GM19043 (cell line): ENCODE measurements around the gene CCDC24.

Experiments used
- ATAC-seq: cut with Tn5 transposase; IDR thresholded peaks from one replicate; pipeline ENCODE4 v1.9.1; 2021; ENCODE audit warnings: low read depth; ENCODE audit not compliant: unreplicated experiment

CCDC24 gene

DNA sequence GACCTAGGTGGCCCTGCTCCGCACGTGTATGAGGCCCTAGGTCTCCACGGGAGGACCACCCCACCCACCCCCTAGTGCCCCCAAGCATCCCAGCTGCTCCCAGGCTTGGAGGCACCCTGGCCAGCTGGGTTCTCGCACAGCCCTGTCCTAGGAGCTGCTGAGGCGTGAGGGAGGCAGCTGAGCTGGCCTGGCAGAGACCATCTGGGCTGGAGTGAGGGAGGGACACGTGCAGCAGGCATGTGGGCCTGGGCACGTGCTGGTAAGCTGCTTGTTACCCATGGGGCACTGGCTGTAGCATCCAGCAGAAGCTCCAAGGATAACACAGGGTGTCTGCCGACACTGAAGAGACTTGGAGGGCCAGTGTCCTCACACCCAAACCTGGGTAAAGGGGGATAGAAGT is 29.8 kb downstream of the CCDC24 start:
- ATAC-seq, result no peak

DNA sequence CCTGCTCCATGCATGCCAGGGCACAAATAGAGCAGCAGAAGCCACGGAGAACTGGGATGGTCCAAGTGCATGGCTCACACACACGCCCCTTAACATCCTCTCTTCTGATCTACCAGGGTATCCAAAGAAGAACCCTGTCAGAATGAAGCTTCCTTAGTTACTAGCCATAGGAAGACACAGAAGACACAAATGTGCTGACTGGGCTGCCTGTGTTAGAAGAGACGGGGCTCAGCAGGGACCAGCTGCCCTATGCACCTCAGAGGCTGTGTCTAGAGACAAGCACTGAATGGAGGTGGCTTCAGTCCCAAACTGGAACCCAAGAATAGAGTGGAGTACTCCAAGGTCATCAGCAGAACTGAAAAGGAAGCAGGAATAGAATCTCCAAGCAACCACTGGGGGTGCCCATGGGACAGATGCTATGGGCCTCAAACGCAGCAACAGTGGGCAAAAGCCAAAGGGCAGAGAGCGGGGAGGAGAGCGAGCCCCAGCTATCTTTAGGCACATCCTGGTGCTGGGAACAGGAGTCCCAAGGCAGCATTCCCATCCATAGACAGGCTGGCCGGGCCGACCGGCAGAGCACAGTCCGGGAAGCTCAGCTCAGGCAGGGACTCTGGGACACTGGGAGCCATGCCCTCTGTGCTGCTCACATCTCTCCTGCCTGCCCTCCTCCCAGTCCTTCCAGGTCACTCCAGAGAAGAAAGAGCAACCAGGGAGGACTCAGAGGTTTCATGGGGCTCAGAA is 30.4 kb downstream of the CCDC24 start:
- no peak for ATAC-seq

DNA sequence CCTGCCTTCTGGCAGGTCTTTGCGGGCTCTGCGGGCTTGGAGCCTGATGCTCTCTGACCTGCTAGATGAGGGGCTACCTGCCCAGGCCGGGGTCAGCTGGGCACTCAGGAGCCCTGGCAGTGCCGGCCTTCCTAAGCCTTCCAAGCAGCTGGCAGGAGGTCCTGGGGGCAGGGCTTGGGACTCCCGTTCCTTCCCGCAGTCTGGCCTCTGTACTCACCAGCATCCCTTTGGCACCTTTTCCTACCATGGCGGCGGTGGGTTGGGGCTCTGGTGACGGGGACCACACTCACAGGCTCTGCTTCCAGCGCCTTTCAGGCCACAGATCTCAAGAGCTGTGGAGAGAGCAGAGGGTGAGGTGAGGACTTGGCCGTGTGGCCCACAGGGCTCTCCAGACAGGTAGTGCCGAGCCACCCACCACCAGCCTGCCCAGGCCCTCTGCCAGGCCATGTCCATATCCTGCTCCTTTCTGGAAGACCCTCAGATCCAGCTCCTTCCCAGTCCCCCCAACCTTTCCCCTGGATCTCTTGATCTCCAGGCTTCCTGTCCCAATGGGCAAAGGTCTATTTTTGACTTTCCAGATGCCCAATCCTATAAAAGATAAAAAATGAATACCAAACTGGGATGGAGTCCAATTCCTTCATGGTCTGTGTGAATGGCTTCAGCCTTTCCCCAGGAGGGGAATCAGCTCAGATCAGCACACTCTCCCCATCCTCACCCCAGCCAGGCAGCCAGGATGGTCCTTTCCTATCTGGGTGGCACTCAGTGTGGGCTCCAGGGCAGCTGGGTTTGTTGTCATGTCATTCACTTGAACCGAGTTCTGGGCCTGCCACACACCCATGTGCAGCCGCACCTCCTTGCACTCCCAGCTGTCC is 32.9 kb downstream of the CCDC24 start:
- ATAC-seq, result no peak

DNA sequence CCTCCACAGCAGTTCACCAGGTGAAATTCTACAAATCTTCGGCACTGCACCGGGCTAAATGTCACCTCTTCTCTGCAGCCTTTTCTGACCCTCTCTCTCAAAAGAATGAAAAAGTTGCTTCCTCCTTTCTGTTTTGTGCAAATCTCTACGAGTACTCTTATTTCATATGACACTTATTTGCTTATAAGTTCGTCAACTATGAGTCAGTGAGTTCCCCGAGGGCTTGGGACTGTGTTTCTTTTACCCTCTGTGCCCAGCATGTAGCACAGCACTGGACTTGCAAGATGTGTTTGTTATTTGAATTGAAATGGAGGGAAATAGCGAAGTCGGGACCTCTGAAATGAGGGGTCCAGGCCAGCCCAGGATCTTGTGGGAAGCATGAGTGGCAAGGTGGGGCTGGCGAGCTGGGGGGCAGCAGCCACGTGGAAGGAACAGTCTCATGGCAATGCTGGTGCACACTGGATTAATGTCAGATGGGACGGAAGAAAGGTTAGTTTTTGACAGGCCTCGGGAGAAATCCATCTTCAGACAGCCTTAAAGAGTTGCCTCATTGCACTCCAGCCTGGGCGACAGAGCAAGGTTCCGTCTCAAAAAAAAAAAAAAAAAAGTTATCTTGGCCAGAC is 33.6 kb downstream of the CCDC24 start:
- ATAC-seq, result no peak

DNA sequence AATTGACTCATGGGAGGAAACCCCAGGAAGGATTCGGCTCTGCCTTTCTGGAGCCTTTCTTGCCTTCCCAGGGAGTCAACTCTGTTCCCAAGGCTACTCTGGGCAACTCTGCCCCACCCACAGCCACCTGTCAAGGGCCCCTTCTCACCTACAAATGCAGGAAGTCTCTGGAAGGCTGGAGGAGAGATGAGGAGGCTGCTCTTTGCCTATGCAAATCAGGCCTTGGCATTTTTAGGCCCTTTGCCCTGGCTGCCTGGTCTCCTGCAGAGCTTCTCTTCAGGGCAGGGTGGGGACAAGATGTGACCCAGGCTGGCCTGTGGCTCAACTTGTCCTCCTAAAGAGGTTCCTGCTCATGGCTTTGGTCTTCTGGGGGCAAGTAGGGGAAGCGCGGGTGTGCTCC is 34.4 kb downstream of the CCDC24 start:
- no peak for ATAC-seq

DNA sequence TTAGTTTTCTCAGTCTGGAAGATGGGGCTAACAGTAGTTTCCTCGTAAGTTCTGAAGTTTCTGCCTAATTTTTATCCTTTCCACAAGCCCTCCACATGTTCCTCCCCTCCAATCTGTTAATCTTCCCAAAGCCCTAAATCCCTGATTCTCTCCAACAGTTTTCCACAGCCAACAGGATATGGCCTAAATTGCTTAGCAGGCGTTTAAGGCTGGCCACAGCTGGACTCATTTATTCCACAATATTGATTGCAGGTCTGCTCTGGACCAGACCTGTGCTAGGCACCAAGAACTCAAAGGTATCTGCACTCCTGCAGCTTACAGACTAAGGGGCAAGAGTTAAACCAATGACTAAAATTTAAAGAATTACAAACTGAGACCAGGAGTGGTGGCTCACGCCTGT is 35.9 kb downstream of the CCDC24 start:
- ATAC-seq, result no peak

DNA sequence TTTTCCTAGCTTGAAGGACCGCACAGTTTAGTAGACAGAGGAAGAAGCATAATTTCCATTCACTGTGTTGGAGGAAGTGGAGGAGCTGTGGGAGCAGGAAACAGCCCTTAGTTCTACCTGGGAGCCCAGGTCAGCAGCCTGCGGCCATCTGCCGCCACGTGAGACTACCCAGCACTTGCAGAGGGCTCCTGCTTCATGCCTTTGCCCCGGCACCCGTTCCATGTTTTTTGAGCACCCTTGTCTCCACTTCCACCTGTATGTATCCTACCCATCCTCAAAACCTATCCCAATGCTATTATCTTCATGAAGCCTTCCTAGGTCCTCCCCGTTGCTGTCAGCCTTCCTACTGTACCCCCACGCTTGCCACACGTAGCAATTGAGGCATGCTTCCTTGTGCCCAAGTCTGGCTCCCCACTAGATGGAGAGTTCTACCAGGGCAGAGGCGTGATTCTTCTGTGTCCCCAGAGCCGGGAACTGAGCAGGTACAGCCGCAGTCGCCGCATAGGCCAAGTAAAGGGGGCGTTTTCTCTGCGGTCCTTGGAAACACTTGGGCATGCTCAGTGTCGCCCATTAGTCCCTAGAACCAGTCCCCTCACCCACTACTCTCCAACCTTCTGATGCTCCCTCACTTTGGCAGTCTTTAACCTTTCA is 38.0 kb downstream of the CCDC24 start:
- peak; percentile 24 for ATAC-seq

DNA sequence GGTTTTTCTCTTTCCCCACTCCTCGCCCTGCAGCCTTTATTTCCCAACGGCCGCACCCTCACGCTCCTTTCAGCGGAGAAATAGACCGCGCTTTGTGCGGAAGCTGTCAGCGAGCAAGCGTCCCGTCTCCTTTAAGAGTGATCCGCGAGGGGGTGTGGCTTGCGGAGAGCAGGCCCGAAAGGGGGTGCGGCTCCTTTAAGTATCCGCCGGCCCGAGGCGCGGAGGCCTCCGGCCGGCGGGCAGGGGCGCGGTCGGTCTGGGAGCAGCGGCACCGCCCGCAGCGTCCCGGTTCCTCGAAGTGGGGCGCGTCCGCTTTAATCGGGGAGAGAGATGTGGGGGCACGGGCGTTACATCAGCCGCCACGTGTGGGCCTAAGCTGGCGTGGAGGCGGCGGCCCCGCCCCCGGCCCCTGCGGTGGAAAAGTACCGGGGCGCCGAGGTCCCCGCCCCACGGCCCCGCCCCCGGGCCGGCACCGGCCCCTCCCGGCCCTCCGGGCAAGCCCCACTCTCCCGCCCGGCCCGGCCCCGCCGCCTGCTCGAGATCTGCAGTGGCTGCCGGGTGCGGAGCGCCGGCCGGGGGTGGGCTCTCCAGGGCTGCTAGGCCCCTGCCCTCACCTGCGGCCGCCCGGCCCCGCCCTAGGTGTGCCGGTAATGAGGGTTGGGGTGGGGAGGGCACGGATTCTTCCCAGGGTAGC is 38.7 kb downstream of the CCDC24 start:
- ATAC-seq, result peak; percentile 68

DNA sequence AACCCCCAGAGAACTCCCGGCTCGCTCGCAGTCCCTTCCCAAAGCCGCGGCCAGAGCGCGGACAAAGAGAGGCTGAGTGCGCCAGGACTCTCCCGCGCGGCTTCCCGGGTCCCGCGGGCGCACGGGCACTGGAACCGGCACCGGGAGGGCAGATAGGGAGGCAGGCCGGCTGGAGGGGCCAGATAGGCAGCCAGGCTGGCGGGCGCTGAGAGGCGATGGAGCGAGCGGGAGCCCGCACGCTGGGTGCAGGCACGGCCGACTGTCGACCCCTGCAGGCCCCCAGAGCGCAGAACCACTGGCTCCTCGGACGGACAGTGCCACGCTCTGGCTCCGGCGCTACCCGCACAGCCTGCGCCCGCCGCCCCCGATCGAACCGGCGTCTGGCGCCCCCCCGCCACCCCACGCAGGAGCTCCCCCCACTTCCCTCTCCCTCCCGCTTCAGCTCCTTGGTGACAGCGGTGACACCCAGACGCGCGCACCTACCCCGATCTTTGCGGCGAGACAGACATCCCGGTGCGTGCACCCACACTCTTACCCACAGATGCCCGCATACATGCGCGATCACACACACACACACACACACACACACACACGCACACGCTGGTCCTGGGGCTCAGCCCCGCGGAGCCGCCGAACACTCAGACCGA is 39.3 kb downstream of the CCDC24 start:
- ATAC-seq, result peak; percentile 12

DNA sequence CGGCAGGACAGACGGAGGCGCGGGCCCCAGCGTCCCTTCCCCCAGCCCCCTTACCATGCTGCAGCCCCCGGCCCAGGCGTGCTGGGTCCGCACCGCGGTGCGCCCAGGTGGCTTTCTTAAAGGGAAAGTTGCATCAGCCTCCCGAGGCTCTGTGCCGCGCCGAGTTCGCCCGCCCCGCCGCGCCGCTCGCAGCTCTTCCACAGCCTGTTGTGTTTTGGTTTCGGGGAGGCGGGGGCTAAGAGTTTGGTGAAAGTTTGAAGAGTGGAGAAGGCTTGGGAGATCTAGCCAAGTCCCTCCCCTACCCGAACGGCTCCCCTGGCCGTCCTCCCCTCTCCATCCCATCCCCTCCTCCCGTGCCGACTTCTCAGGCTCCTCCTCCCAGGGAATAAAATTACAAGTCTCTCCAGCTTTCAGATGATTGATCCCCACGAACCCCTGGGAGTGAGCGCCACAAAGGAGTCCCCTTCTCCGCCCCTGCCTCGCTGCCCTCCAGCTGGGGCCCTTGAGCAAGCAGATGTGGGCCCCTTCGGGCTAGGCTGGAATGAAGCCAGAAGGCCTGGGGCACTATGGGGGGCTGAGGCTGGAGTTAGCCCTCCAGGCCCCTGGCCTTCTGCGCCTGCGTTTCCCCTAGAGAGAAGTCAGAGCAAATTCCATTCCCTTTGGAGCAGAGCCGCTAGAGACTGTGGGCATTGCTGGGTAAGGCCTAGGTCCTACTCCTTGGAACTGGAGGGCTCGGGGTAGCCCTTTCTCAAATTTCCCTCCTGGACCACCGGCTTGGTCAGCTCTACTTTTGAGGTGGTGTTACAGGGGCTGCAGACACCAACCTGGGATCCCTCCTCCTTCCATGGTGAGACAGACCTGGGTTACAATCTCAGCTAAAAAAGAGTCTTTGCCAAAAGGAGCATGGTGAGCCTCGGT is 40.1 kb downstream of the CCDC24 start, which contains the start of gene SLC6A9:
SLC6A9 (minus strand) TSS at position 211 of the 918 bp plus-strand sequence. CDS start 7,185 bp downstream, outside the sequence.
- no peak for ATAC-seq

DNA sequence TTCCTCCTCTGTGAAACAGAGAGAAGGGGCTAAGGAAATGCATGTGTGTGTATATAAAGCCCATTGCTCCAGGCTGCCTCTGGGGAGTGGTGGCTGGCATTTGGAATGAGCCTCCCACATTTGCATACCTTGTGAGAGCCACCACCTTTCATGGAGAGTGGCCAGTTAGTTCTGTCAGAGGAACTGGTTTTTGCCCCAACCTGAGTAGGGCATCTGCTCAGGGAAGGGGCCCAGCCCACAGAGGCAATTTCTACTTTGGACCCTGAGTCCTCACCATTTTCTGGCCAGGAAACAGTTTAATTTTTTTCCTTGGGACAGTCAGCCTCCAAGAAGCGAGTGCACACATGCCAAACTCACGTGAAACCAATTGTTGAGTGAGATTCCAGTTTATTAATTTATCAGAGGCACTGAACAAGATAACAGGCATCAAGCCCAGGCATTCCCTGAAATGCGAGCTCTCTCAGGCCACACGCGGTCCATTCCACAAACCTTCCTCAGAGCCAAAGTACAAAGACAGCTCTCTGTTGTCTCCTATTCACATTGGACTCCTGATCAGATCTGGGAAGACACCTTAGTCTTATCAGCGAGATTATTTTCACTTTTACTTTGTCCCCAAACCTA is 40.9 kb downstream of the CCDC24 start:
- ATAC-seq, result no peak

DNA sequence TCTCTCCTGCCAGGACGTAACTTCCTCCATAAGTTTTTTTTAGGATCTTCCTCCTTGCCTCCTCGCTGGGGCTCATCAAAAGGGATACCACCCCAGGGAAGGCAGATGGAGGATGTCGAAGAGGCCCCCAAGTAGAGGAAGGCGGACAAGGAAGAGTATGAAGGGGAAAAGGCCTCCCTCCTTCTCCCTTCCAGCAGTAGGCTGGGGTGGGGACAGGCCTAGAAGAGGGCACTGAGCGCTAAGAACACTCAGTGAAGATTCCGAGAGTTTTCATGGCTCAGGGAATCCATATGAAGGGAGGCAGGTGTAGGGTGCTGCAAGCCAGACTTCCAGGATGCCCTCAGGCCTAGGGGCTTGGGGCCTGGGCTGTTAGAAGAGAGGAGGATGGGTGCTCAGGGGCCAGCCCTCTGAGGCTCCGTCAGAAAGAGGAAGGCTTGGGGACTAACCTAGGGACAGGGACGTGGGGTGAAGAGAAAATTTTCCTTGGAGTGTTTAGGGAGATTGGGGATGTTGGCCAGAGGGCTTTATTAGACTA is 41.7 kb downstream of the CCDC24 start:
- ATAC-seq, result no peak

DNA sequence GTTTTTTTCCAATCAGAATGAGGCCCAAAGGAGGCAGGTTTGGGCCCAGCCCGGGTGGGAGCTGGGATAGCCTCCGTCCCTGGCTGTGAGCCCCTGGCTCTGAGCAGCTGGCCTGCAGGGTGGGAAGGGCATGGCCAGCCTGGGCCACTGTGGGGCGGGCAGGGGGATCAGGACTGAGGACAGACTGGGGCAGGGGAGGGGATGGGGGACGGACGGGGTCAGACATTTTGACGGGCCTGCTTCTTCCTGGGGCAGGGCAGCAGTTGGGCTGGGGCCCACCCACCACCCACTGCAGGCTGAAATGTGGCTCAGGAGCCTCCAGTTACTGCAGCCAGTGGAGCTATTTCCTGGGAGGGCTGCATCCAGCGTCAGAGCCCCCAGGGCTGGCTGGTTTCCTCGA is 42.4 kb downstream of the CCDC24 start:
- no peak for ATAC-seq

DNA sequence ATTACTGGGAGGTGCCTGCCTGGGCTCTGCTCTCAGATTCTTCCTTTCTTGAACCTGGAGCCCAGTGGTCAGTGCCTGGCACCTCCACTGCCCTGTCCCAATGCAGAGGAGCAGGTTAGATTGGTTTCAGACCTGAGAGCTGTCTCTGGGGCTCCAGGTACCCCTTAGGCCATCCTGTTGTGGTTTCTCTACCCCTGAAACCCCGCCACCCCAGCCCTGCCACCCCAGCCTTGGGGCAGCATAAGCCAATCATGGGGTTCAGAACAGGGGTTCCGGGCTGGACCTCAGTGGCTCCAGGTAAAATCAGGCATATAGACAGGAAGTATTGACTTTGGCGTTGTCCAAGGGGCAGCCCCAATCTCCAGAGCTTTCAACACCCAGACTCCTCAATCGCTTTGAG is 43.0 kb downstream of the CCDC24 start:
- ATAC-seq, result no peak

DNA sequence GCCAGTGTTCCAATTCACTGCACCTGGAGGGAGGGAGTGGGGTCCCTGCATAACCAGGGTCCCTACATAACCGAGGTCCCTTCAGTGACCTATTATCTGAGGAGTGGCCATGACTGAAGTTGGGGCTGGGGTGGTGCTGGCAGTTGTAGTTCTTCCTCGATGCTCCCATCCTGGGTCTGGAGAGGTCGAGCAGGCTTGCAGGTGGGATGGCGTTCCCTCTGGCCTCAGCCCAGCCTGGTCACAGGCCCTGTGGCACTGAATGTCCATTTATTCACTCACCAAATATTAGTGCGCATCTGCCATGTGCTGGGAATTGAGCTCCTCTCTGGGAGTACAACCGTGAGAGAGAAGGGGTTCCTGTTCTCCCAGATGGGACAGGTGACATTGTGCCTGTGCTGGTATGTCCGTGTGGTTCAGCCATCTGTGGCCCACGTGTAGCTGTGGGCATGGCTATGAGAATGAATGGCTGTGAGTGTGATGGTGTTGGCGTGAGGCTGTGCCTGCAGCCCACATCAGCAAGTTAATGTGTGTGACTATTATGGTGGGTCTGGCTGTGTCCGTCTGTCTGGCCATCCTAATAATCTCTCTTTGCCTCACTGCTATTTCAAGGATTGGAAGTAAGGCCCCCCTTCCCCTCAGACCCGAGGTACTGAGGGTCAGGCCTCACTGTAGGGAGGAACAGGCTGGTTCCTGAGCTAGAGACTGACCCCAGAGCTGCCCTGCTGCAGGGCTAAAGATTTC is 43.7 kb downstream of the CCDC24 start:
- ATAC-seq, result no peak

DNA sequence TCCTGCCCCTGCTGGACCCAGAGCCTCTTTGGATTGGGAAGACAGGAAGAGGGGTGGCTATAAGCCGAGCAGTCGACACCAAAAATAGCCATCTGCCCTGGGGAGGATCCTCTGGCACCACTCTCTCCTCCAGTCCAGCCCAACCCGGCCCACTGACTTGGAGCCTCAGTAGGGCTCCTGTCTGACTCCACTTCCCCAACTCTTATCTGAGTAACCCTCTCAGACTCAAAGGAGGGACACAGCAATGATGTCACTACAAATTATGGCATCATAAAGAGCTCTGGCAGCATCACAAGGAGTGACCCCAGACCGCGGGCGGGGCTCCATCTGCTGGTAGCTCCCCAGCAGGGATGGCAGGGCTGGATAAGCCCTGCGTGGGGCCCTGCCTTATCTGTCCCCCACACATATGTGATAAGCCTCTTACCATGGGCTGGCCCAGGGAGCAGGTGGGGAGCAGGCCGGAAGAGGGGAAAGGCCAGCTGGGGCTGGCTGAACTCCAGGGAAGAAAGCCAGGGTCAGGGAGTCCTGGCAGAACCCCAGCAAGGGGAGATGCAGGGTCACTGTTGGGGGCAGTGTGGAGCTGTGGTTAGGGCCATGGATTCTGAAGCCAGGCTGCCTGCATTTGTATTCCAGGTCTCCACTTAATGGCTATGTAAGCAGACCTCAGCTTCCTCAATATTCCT is 44.5 kb downstream of the CCDC24 start:
- ATAC-seq, result no peak
